NT2/D1 (cell line): ENCODE results near the gene GDF7.

Source experiments
- SUZ12 ChIP-seq: IDR thresholded peaks from 2 replicates; pipeline ENCODE4 v1.6.1; 2011; ENCODE audit not compliant: insufficient read length, insufficient read depth; ENCODE audit errors: extremely low read depth
- YY1 ChIP-seq: IDR thresholded peaks from 2 replicates; pipeline ENCODE4 v1.6.1; 2011; ENCODE audit not compliant: insufficient read length, insufficient read depth
- ZNF274 ChIP-seq: IDR thresholded peaks from 2 replicates; pipeline ENCODE4 v1.6.1; 2011; ENCODE audit warnings: mild to moderate bottlenecking, low read depth, low read length

DNA sequence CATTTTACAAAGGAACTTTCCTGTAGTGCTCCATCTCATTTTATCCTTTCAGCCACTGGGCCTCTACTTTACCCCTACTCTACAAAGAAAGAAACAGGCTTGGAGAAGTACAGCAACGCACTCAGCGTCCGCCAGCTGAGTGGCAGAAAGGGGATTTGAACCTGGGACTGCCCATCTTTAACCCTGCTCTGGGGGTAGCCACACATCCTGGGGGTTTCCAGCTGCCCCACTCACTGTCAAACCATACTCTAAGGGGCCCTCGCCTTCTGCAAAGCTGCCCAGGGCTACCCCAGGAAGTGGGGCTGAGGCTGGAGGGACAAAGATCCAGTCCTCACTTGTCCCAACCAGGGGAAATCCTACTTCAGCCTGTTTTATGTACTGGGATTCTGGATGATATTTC is 33.9 kb upstream of the GDF7 start:
- TF ChIP-seq YY1 (no peak), ZNF274 (no peak), SUZ12 (no peak)
